K562 (cell line): ENCODE data around the gene ERBB3. TPM values are rescaled to one million over a fixed set of nuclear protein-coding genes. Genes with fewer than 3 reads are reported as not detected.

ENCODE experiments used
- ARID2 ChIP-seq: fragments of 450-650 bp; IDR thresholded peaks from 2 replicates; pipeline ENCODE4 v1.6.1; 2017; ENCODE audit warnings: antibody characterized with exemption, mild to moderate bottlenecking
- CBX2 ChIP-seq: fragments of 200-600 bp; sonication (generic); IDR thresholded peaks from one replicate; pipeline ENCODE4 v1.6.1; 2012; ENCODE audit warnings: mild to moderate bottlenecking, low read length, inconsistent platforms; ENCODE audit not compliant: insufficient read depth, poor library complexity, severe bottlenecking
- ELF4 ChIP-seq: fragments of 450-650 bp; formaldehyde crosslinking; IDR thresholded peaks from 2 replicates; pipeline ENCODE4 v1.4.0; 2022; ENCODE audit warnings: missing genetic modification characterization
- ERF ChIP-seq: fragments of 450-650 bp; formaldehyde crosslinking; IDR thresholded peaks from 2 replicates; pipeline ENCODE4 v1.4.0; 2020; ENCODE audit warnings: mild to moderate bottlenecking, mixed read lengths
- NCOA2 ChIP-seq, 2 experiments: fragments of 450-650 bp; IDR thresholded peaks; 2 replicates each; pipeline ENCODE4 v1.6.1; 2018; ENCODE audit warnings: mild to moderate bottlenecking in 2 of 2, moderate library complexity in 1 of 2; ENCODE audit not compliant: partially characterized antibody in 2 of 2
- NFATC3 ChIP-seq: fragments of 450-650 bp; IDR thresholded peaks from 2 replicates; pipeline ENCODE4 v1.6.1; 2017; ENCODE audit warnings: mild to moderate bottlenecking
- POLR2H ChIP-seq: IDR thresholded peaks from 2 replicates; pipeline ENCODE4 v1.6.1; 2016; ENCODE audit warnings: missing genetic modification characterization, low read depth, mild to moderate bottlenecking, control low read depth, missing compliant biosample characterization, moderate library complexity
- PTBP1 ChIP-seq: fragments of 200-400 bp; formaldehyde crosslinking; IDR thresholded peaks from 2 replicates; pipeline ENCODE4 v1.6.1; 2017; ENCODE audit warnings: low read depth, low read length
- PTTG1 ChIP-seq: fragments of 450-650 bp; IDR thresholded peaks from 2 replicates; pipeline ENCODE4 v1.6.1; 2016; ENCODE audit warnings: low read depth, mild to moderate bottlenecking, missing genetic modification characterization, missing compliant biosample characterization
- REST ChIP-seq, 2 experiments: fragments of 450-650 bp; formaldehyde crosslinking in 1 of 2; IDR thresholded peaks; 2 replicates each; pipeline versions ENCODE4 v1.4.0 to v1.6.1; 2014 to 2020; ENCODE audit warnings: mild to moderate bottlenecking in 2 of 2, borderline replicate concordance in 1 of 2, low read depth in 1 of 2
- TAF15 ChIP-seq: fragments of 200-400 bp; formaldehyde crosslinking; IDR thresholded peaks from 2 replicates; pipeline ENCODE4 v1.6.1; 2017; ENCODE audit warnings: mild to moderate bottlenecking, low read depth, low read length, moderate library complexity
- YBX1 ChIP-seq: fragments of 450-650 bp; IDR thresholded peaks from 2 replicates; pipeline ENCODE4 v1.7.1; 2016; ENCODE audit warnings: mild to moderate bottlenecking
- ZC3H4 ChIP-seq: sonication (generic); formaldehyde crosslinking; IDR thresholded peaks from 2 replicates; pipeline ENCODE4 v1.9.0; 2021; ENCODE audit warnings: missing genetic modification reagents, borderline replicate concordance
- ZNF121 ChIP-seq: sonication (generic); formaldehyde crosslinking; conservative IDR thresholded peaks from 2 replicates; pipeline ENCODE4 v1.8.0; 2022; ENCODE audit warnings: missing genetic modification reagents
- ZNF280B ChIP-seq: fragments of 250-450 bp; sonication (Bioruptor Pico); IDR thresholded peaks from 2 replicates; pipeline ENCODE4 v1.5.1; 2021; ENCODE audit warnings: mild to moderate bottlenecking
- ZNF316 ChIP-seq: fragments of 450-650 bp; IDR thresholded peaks from 2 replicates; pipeline ENCODE4 v1.6.1; 2016
- ZNF445 ChIP-seq: fragments of 250-450 bp; sonication (Bioruptor Pico); IDR thresholded peaks from 2 replicates; pipeline ENCODE4 v1.4.0; 2020; ENCODE audit warnings: low read depth, mild to moderate bottlenecking, moderate library complexity
- polyA plus RNA-seq, 8 experiments: library from polyadenylated mRNA; depleted of rRNA in 4 of 8; stranded (reverse) in 5 of 8; unstranded in 3 of 8; fragments of >200 nt; fragmentation: Nextera tagmentation in 2 of 8; fragmentation: Illumina TruSeq in 1 of 8; extraction: Ambion mirVana in 2 of 8; extraction: Trizol in 1 of 8; gene quantifications; 2 replicates each; pipeline versions ENCODE4 v1.2.1 to v1.2.3, GENCODE V29; 2011 to 2014; ENCODE audit warnings: inconsistent platforms in 1 of 8, missing spikeins in 1 of 8
- total RNA-seq, 7 experiments: library from RNA; depleted of rRNA in 6 of 7; stranded (reverse); fragments of >200 nt in 6 of 7; fragmentation: Illumina TruSeq in 2 of 7; extraction: Trizol in 2 of 7; gene quantifications; 2 replicates each; pipeline versions ENCODE4 v1.2.1 to v1.2.3, GENCODE V29; 2011 to 2021; ENCODE audit warnings: low replicate concordance in 1 of 7
- TF ChIP-seq, protein P1 (sequence below): fragments of 450-650 bp; IDR thresholded peaks from 2 replicates; pipeline ENCODE4 v1.6.1; 2018; ENCODE audit warnings: mild to moderate bottlenecking, low read depth; ENCODE audit not compliant: partially characterized antibody

The ERBB3 gene
- total and polyA plus RNA-seq, 9 of the 15 experiments (the other 6 are each of a cell fraction or from before 2014, with no cell fraction given): 1.5 to 5.4 (median 3.8) TPM

DNA sequence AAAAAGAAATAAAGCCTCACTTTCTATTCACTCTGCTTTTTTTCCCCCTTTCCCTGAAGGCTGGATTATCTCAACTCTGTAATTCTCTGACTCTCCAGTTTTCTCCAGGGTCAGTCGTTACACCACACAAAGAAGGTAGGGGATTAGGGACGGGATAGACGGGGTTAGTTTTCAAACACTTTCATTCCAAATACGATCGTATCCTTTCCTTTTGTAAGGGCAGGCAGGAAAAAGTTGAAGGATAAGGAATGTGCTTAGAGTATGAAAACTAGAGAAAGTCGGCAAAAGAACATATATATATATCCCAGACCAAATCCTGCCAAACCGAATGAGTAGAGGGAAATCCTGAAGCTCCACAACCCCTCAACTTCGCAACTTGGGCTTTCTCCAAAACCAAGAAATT lies 47.5 kb downstream of the ERBB3 start (continued):
- TF ChIP-seq REST (IDR thresholded peaks at IDR 0.05; ENCODE audit: borderline replicate concordance) (0 out of 2 replicates have a peak, but pooled peaks have one; percentile 5), REST (CRISPR knock-in tag; IDR thresholded peaks at IDR 0.05; ENCODE audit: low read depth) (no peak), ZC3H4 (CRISPR knock-in tag) (no peak), ZNF445 (no peak), ARID2 (no peak), NCOA2 (IDR thresholded peaks at IDR 0.05; ENCODE audit: partially characterized antibody in 2 of 2) (no peak), ELF4 (0 out of 2 replicates have a peak, but pooled peaks have one; percentile 23), CBX2 (no peak), ERF (CRISPR knock-in tag) (no peak), PTTG1 (tag) (no peak), NFATC3 (peak; percentile 33; the same call in 1 of the 2 replicates), TAF15 (no peak), ZNF316 (no peak), PTBP1 (no peak), POLR2H (tag) (peak; percentile 70), ZNF280B (no peak), ZNF121 (CRISPR knock-in tag) (no peak), YBX1 (no peak)
- TF ChIP-seq, protein P1, sequence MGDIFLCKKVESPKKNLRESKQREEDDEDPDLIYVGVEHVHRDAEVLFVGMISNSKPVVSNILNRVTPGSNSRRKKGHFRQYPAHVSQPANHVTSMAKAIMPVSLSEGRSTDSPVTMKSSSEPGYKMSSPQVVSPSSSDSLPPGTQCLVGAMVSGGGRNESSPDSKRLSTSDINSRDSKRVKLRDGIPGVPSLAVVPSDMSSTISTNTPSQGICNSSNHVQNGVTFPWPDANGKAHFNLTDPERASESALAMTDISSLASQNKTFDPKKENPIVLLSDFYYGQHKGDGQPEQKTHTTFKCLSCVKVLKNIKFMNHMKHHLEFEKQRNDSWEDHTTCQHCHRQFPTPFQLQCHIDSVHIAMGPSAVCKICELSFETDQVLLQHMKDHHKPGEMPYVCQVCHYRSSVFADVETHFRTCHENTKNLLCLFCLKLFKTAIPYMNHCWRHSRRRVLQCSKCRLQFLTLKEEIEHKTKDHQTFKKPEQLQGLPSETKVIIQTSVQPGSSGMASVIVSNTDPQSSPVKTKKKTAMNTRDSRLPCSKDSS: no peak
